B cell (primary cell): ENCODE results near the gene BBS7. TPM values are rescaled to one million over a fixed set of nuclear protein-coding genes. Genes with fewer than 3 reads are reported as not detected.

Experiments used
- ATAC-seq: fragments of 200-7000 bp; cut with Tn5 transposase; one replicate; pipeline ENCODE4 v1.10.0; 2021; ENCODE audit warnings: low read depth, mild to moderate bottlenecking, moderate number of reproducible peaks, moderate library complexity
- CTCF ChIA-PET: fragments of 350-600 bp; sonication (Branson Sonifier 250); formaldehyde crosslinking; loops from one replicate; lab custom pipeline; 2021; ENCODE audit warnings: antibody characterized with exemption, inconsistent platforms; lab: Charles Lee
- POLR2A ChIA-PET: fragments of 350-600 bp; sonication (Branson Sonifier 250); formaldehyde crosslinking; loops from one replicate; lab custom pipeline; 2021; ENCODE audit warnings: antibody characterized with exemption; lab: Charles Lee
- DNase-seq: peaks from one replicate; pipeline ENCODE4 v3.0.0; 2013
- H2AFZ ChIP-seq: 2 replicates; pipeline ENCODE4 v1.6.1; 2012; ENCODE audit warnings: mild to moderate bottlenecking, low read depth, low read length; ENCODE audit not compliant: insufficient read depth, poor library complexity, severe bottlenecking
- H3K27ac ChIP-seq, 2 donors: 1 replicate in 1 of 2; 2 replicates in 1 of 2; pipeline ENCODE4 v1.5.1; 2012 to 2013; ENCODE audit warnings: low read length in 2 of 2, mild to moderate bottlenecking in 2 of 2, moderate library complexity in 1 of 2
- H3K27me3 ChIP-seq, 4 experiments: fragments of 200-600 bp in 1 of 4; sonication (generic) in 1 of 4; replicated peaks in 1 of 4; 1 replicate in 2 of 4; 2 replicates in 2 of 4; pipeline versions ENCODE4 v1.6.1 to v1.7.0; 2013 to 2016; ENCODE audit warnings: low read length in 3 of 4, mild to moderate bottlenecking in 2 of 4, mixed read lengths in 1 of 4, moderate library complexity in 1 of 4; ENCODE audit not compliant: insufficient read depth in 4 of 4, control insufficient read depth in 3 of 4; ENCODE audit errors: control extremely low read depth in 1 of 4
- H3K36me3 ChIP-seq, 2 experiments: replicated peaks in 1 of 2; 1 replicate in 1 of 2; 2 replicates in 1 of 2; pipeline versions ENCODE4 v1.6.1 to v1.7.1; 2013; ENCODE audit warnings: low read length in 1 of 2; ENCODE audit not compliant: insufficient read depth in 2 of 2, control insufficient read depth in 1 of 2; ENCODE audit errors: control extremely low read depth in 1 of 2, extremely low read depth in 1 of 2
- H3K4me1 ChIP-seq, 2 donors: fragments of 200-600 bp in 1 of 2; sonication (generic) in 1 of 2; 1 replicate in 1 of 2; 2 replicates in 1 of 2; pipeline versions ENCODE4 v1.5.1 to v1.6.1; 2013 to 2017; ENCODE audit warnings: low read length in 2 of 2; ENCODE audit not compliant: control insufficient read depth in 2 of 2, insufficient read depth in 2 of 2
- H3K4me2 ChIP-seq: replicated peaks from 2 replicates; pipeline ENCODE3; 2012; ENCODE audit warnings: mild to moderate bottlenecking, low read depth, low read length; ENCODE audit not compliant: poor library complexity, severe bottlenecking
- H3K4me3 ChIP-seq, 5 experiments: fragments of 200-600 bp in 1 of 5; sonication (generic) in 1 of 5; 1 replicate in 3 of 5; 2 replicates in 2 of 5; pipeline versions ENCODE4 v1.5.1 to v1.7.0; 2011 to 2016; ENCODE audit warnings: low read length in 4 of 5, mild to moderate bottlenecking in 4 of 5, low read depth in 2 of 5, control low read depth in 1 of 5, moderate library complexity in 1 of 5; ENCODE audit not compliant: insufficient read depth in 1 of 5; ENCODE audit errors: control extremely low read depth in 1 of 5, extremely low read depth in 1 of 5
- H3K79me2 ChIP-seq: fragments of 200-600 bp; sonication (generic); one replicate; pipeline ENCODE4 v1.6.0; 2016; ENCODE audit warnings: low read length; ENCODE audit not compliant: control insufficient read depth, insufficient read depth
- H3K9ac ChIP-seq: fragments of 200-600 bp; sonication (generic); 2 replicates; pipeline ENCODE4 v1.6.1; 2017; ENCODE audit warnings: mild to moderate bottlenecking, low read length, moderate library complexity
- H3K9me3 ChIP-seq, 3 donors: one replicate each; pipeline versions ENCODE4 v1.6.1 to v1.7.1; 2013; ENCODE audit warnings: low read length in 2 of 3; ENCODE audit not compliant: control insufficient read depth in 2 of 3, insufficient read depth in 1 of 3; ENCODE audit errors: control extremely low read depth in 1 of 3
- H4K20me1 ChIP-seq: 2 replicates; pipeline ENCODE4 v1.6.0; 2012; ENCODE audit warnings: mild to moderate bottlenecking, low read length; ENCODE audit not compliant: insufficient read depth, control insufficient read depth, poor library complexity, severe bottlenecking
- H3K27ac Mint-ChIP-seq: one replicate; pipeline ENCODE4 v1.8.0; 2021; ENCODE audit warnings: mixed read lengths
- H3K27me3 Mint-ChIP-seq: one replicate; pipeline ENCODE4 v1.8.0; 2021; ENCODE audit warnings: mixed read lengths
- H3K4me1 Mint-ChIP-seq: one replicate; pipeline ENCODE4 v1.8.0; 2021; ENCODE audit warnings: mixed read lengths
- H3K4me3 Mint-ChIP-seq: one replicate; pipeline ENCODE4 v1.8.0; 2021; ENCODE audit warnings: mixed read lengths
- H3K9me3 Mint-ChIP-seq: one replicate; pipeline ENCODE4 v1.8.0; 2022; ENCODE audit warnings: mixed read lengths; ENCODE audit not compliant: insufficient read depth
- CTCF ChIP-seq: fragments of 200-600 bp; IDR thresholded peaks from one replicate; pipeline ENCODE4 v1.8.0; 2022; ENCODE audit warnings: antibody characterized with exemption, mild to moderate bottlenecking
- EZH2 ChIP-seq: IDR thresholded peaks from 2 replicates; pipeline ENCODE4 v1.6.1; 2012; ENCODE audit warnings: borderline replicate concordance, low read depth, mild to moderate bottlenecking, moderate library complexity, low read length; ENCODE audit not compliant: insufficient read depth, poor library complexity, severe bottlenecking
- WGBS: methylation state at CpG from one replicate; pipeline ENCODE4 v1.1.5; 2013; ENCODE audit warnings: missing lambda C conversion rate; ENCODE audit not compliant: insufficient coverage; 5-methylcytosine and 5-hydroxymethylcytosine counted together
- intact Hi-C: fragments of 100-400 bp; cut with micrococcal nuclease; formaldehyde crosslinking; loops from one replicate; pipeline ENCODE4 v1.10.0; 2022
- polyA plus RNA-seq: library from polyadenylated mRNA; depleted of rRNA; stranded (reverse); fragments of >200 nt; gene quantifications from 2 replicates; pipeline ENCODE4 v1.2.3, GENCODE V29; 2012
- total RNA-seq, 2 donors: library from RNA; stranded (reverse); fragments of 120-200 nt in 1 of 2; gene quantifications; 1 replicate in 1 of 2; 2 replicates in 1 of 2; pipeline versions ENCODE4 v1.2.3 to v1.2.4, GENCODE V29; 2013 to 2022

BBS7 gene
- total and polyA plus RNA-seq, 2 donors (not counting 1 experiment from before 2014, with no cell fraction given), result 4.3 to 9.1 TPM

GRCh38 chr4:121788896-121789295 is 81.4 kb downstream of the BBS7 start:
- Histone ChIP-seq H3K36me3 (no peaks in the 10 kb centered on the region), H2AFZ (no peak overlapping the region), H3K4me1 (no peaks in the 10 kb centered on the region), H3K4me2 (no peak overlapping the region), H3K27me3 (peaks cover 0 to 19% (median 12%) of the 10 kb centered on the region in 4 experiments), H3K4me3 (no peak overlapping the region), H3K27ac (no peak overlapping the region), H3K9ac (no peak overlapping the region), H3K9me3 (peaks cover 0 to 4% (median 3%) of the 10 kb centered on the region in 3 donors), H4K20me1 (no peaks in the 10 kb centered on the region), H3K79me2 (no peaks in the 10 kb centered on the region)
- Mint-ChIP-seq H3K9me3 (no peaks in the 10 kb centered on the region), H3K4me1 (no peaks in the 10 kb centered on the region), H3K4me3 (no peak overlapping the region), H3K27ac (no peak overlapping the region), H3K27me3 (peaks cover 35% of the 10 kb centered on the region)
- ChIA-PET CTCF (no interaction called here), POLR2A (no interaction called here)
- DNase-seq (no peak), ATAC-seq (no peak)
- no peak for TF ChIP-seq EZH2
- intact Hi-C loops, result no loop called here
- no CpG with 5 or more reads among the region's 2 CpGs for WGBS

GRCh38 chr4:121786221-121786620 is 84.1 kb downstream of the BBS7 start:
- POLR2A ChIA-PET, result no interaction called here

More at GRCh38 chr4:121786221-121786620, 84.1 kb downstream of the BBS7 start:
- DNase-seq (no peak), ATAC-seq (no peak)
- H4K20me1 ChIP-seq, result no peaks in the 10 kb centered on the region
- H3K27ac ChIP-seq, result no peak overlapping the region
- H3K9me3 Mint-ChIP-seq, result peaks cover 2% of the 10 kb centered on the region
- no peak overlapping the region for H2AFZ ChIP-seq
- H3K4me3 Mint-ChIP-seq, result no peak overlapping the region
- peaks cover 0 to 4% (median 3%) of the 10 kb centered on the region in 3 donors for H3K9me3 ChIP-seq
- H3K4me1 Mint-ChIP-seq, result no peaks in the 10 kb centered on the region
- H3K27me3 Mint-ChIP-seq, result peaks cover 45% of the 10 kb centered on the region
- no peak overlapping the region for H3K27ac Mint-ChIP-seq
- peaks cover 0 to 20% (median 13%) of the 10 kb centered on the region in 4 experiments for H3K27me3 ChIP-seq
- WGBS, result no CpG with 5 or more reads among the region's 2 CpGs
- no peak overlapping the region for H3K4me2 ChIP-seq
- no peak overlapping the region for H3K9ac ChIP-seq
- CTCF ChIA-PET, result no interaction called here
- H3K79me2 ChIP-seq, result no peaks in the 10 kb centered on the region
- intact Hi-C loops, result no loop called here
- TF ChIP-seq CTCF (no peak), EZH2 (no peak)
- no peaks in the 10 kb centered on the region for H3K4me1 ChIP-seq
- H3K4me3 ChIP-seq, result no peak overlapping the region
- H3K36me3 ChIP-seq, result no peaks in the 10 kb centered on the region
